HG03442 (cell line): ENCODE measurements around the gene ADAM10.

Experiments used
- ATAC-seq: cut with Tn5 transposase; IDR thresholded peaks from one replicate; pipeline ENCODE4 v1.9.1; 2021; ENCODE audit warnings: mild to moderate bottlenecking, moderate library complexity; ENCODE audit not compliant: unreplicated experiment

ADAM10 gene

DNA sequence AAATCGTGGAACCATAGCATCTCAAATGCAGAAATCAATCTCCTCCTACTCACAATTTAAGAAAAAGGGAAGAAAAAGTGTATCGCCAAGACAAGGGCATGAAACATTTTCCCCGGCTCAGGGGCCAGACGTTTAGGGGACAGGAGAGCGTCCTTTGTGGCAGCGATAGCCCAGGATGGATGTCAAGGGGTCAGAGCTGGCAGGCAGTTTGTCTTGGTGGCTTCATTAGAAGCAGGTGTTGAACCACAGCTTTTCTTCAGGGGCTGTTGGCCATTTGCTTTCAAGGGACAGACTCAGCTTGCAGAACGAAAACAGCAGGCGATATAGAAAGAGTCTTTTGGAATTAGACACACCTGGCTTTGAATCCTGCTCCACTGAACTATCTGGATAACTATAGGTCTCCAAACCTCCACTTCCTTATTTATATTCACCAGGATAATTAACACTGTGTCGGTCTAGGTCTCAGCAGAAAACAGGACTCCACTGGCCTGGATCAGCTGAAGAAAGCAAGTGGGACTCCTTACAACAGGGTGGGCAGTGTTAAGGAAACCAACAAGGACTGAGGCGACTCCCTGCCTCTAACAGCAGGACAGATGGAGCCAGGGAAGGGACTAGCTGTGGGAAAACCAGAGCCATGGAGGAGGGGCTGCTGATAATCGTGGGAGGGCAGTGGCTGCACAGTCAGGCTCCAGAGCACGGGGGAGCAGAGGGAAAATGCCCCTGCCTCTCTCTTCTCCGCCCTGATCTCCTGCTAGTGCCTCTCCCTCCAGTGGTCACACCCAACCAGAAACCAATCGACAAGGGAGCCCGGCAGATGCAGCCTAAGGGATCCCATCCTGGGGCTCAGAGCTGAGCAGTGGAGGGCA, 194.1 kb downstream of the ADAM10 start:
- no peak for ATAC-seq

- ATAC-seq: no peak
Measured at GRCh38 chr15:58554758-58555157, 194.7 kb downstream of the ADAM10 start.

DNA sequence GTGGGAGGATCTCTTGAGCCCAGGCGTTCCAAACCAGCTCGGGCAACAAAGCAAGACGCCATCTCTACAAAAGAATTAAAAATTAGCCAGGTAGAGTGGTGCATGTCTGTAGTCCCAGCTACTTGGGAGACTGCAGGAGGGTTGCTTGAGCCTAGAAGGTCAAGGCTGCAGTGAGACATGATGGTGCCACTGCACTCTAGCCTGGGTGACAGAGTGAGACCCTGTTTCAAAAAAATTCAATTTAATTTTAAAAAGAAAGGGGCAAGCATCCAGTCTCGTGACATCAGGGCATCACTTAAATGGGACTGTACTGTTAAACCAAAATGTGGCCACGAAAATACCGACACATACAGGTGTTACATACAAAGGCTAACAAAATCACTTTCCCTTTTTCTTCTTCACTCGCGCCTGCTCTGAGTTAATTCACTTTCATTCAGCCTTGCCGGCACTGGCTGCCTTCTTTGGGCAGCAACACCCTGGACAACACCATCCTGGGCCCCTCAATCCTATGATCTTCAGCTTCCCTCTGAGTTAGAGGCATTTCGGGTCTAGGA, 196.1 kb downstream of the ADAM10 start:
- ATAC-seq: no peak

- ATAC-seq: no peak
Measured at GRCh38 chr15:58552505-58553364, 196.8 kb downstream of the ADAM10 start.

DNA sequence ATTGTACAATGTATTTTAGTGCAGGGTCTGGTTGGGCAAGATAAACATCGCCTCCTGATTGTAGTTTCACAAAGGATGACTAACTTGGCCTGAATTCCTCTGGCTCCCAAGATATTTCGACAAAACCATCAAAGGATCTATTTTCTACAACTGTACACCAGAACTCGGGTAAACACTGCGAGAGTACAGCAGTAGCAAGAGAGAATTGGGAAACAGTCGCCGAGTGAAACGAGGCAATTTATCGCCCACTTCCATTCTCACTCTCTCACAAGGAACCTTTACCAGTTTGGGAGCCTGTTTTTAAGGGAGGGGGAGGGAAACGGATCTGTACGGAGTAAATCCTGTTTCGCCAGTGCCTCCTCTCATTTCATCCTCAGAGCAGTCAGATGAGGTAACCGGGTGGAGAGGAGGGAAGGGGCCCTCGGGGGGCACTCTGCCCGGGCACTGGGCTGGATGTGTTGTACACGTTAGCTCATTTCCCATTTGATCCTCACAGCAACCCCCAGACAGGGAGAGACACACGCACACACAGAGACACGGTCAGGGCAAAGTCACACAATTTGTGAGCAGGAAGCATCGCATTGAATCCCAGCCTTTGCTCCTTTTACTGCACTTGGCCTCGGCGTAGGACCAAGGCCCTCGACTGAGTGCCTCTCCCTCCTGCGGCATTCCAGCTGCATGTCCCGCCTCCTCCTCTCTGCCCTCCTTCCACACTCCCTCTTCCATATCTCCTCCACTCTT, 197.6 kb downstream of the ADAM10 start:
- no peak for ATAC-seq

DNA sequence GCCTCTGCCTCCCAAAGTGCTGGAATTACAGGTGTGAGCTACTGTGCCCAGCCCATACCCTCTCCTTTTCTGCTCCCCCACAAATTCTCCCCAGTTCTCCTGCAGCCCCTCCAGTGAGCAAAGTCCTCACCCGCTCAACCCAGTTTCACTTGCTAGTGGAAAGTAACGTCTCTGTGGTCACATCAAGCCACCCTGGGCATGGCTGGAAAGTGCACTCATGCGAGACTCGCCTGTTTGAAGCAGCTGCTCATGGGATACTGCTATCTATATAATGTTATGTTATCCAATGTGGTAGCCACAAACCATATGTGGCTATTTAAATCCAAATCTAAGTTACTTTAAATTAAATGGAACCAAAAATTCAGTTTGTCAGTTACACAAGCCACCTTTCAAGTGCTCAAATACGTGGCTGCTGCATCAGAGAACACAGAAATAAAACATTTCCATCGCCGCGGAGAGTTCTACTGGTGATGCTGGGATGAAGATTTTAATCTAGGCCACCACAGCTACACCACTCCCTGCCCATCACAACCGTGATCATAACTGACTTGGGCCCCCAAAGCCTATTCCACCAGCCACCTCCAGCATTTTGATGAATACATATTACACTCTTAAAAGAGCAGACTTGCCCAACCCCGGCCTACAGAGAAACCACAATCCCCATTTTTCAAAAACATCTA, 198.3 kb downstream of the ADAM10 start:
- no peak for ATAC-seq

DNA sequence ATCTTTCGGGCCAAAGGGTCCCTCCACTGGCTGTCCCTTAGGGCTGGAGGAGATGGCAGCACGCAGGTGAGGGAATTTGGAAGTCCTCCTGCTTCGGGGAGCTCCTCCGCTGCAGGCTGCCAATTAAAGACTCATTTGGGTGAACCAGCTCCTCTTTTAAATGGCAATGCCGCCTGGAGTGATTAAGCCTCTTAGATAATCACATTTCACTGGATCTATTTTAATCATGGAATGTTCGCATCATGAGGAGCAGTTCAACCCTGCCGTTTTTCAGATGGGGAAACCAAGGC, 199.8 kb downstream of the ADAM10 start:
- ATAC-seq: no peak

DNA sequence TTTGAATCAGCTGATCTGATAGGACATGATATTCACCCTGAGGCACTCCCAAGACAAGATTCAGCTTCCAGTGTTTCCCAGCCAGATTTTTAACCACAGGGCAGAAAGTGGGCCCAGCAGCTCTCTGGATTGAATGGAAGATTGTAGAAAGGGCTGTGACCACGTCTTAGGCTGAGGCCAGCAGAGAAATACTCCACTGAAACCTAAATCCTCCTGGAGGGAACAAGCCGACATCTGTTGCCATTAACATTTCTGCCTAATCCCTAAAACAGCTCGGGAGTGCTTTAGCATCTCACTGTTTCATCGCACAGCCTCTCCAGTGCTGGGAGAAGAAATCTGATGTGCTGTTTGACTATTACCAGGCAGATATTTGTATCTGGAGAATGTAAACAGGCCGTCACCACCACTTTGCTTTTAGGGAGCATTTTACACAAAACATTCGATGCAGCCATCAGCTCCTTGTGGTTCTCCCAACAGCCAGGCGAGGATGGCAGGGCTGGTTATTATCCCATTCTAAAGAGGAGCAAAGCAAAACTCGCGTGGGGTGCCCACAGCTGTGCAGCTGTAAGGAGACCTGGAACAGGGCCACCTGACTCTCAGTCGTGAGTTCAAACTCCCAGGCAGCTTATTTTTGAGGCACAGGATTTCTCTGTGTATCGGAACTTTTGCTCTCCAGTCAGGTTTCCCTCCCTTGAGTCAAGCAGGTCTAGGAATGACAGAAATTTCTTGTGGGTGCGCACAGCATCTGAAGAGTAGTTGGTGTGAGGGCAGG, 200.3 kb downstream of the ADAM10 start:
- ATAC-seq: no peak

GRCh38 chr15:58548308-58549012, 201.0 kb downstream of the ADAM10 start:
- ATAC-seq: no peak

DNA sequence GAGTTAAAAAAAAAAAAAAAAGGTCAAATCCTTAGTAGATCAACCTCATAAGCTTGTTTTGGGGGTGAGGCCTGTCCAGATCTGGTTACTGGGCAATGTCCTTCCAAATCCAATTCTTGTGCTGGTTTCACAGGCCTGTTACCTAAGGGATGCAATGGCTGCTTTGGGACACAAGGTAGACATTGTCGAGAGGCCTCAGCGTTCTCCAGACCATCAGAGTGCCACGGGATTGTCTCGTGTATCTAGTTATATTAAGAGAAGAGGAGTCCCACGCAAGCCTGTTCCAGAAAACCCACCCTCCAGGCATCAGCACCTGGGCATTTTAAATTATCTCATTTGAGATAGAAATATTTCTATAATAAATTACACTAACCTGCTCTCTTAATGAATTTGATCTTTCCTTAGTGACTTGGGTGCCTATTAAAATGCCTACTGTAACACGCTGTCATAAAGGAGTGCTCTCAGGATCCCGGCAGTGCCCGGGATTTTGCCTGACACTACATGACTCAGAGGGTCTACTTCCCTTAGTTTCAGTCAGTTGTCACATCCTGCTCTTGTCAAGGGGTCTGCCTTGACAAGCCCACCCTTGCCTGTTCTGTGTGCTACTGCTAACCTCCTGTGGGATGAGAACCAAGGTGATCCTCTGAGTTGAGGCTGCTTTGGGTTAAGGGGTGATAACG, 201.7 kb downstream of the ADAM10 start:
- no peak for ATAC-seq

GRCh38 chr15:58546635-58547627, 202.6 kb downstream of the ADAM10 start:
- no peak for ATAC-seq

GRCh38 chr15:58546066-58546591, 203.4 kb downstream of the ADAM10 start:
- ATAC-seq: no peak

DNA sequence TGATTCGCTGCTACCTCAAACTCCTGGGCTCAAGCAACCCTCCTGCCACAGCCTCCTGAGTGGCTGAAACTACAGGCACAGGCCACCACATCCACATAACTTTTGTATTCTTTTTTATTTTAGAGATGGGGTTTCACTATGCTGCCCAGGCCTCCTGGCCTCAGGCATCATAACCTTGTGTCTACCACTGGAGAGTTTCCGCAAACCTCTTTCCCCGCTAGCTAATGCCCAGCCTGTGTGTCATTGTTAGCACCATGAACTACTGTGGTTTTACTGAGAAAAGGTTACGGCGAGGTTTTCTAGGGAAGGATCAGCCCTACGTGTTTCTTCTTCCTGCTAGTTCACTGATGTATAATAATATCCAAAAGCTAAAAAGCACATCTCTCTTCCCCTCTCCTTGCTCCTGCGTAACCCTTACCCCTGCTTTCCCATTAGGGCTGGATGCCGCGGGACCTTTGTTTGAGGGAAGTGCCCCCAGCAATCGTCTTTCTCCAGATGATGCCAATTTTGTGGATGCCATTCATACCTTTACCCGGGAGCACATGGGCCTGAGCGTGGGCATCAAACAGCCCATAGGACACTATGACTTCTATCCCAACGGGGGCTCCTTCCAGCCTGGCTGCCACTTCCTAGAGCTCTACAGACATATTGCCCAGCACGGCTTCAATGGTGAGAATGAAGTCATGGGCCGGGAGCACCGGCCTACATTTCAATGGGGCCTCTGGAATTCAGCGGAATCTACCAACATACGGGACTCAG, 204.0 kb downstream of the ADAM10 start:
- no peak for ATAC-seq

- no peak for ATAC-seq
Measured at GRCh38 chr15:58544756-58545155, 204.8 kb downstream of the ADAM10 start.

DNA sequence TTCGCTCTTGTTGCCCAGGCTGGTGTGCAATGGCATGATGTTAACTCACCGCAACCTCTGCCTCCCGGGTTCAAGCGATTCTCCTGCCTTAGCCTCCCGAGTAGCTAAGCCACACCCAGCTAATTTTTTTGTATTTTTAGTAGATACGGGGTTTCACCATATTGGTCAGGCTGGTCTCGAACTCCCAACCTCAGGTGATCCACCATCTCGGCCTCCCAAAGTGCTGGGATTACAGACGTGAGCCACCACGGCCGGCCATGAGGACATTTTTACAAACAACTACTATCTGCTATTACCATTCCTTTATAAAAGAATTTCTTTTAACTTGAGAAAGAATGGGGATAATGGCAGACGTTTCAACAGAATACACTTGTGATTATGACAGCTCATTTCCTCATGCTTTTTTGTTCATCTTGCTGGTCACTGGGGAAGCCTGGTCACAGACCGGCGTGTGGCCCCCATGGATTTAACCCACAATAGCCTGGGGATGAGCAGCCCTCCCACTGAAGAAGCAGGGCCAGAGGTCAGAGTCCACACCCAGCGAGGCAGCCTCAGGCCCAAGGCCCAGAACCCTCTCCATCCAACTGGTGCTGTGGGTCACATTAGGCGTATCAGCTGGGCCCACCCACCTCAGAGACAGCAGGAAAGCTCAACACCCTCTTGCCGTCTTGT, 205.7 kb downstream of the ADAM10 start:
- no peak for ATAC-seq
